Measurements from ENCODE around the gene C2CD4C.

DNA sequence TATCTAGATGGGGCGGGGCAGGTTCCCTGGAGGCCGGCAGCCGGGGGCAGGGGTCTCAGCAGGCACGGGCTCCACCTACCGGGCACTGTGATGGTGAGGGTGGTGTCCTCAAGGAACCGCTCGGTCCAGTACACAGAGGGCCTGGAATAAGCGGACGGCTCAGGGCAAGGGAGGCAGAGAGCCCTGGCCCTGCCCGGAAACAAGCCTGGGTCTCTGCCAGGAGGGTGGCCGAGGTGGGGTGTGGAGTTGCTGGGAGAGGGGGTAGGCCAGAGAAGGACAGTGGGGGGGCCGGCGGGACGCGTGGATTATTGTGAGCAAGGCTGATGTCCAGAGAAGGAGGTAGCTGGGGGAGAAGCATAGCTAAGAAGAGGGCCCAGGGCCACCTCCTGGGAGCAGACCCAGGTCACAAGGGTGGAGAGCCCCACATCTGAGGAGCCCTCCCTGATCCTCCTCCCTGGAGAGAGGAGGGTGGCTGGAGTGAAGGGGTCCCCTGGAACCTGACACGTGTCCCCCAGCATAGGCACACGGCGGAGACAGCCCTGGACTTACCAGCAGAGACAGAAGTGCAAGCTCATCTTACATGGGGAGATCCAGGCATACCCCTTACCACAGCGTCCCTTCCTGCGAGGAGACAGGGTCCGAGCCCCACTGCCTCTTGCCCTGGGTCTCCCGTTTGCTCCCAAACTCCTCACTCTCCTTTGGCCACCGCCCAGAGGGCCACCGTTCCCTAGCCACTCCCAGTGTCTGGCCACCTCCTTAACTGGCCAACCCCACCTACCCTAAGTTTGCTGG, 35.4 kb downstream of the C2CD4C start:
- TF ChIP-seq FOXK2 (IDR thresholded peaks at IDR 0.05) (no peak), TARDBP (IDR thresholded peaks at IDR 0.05) (no peak), FOXM1 (IDR thresholded peaks at IDR 0.05; ENCODE audit: borderline replicate concordance) (no peak), ELF4 (IDR thresholded peaks at IDR 0.05) (no peak), NFRKB (IDR thresholded peaks at IDR 0.05) (no peak)

Data from HEK293T (cell line).